Effector CD8-positive, alpha-beta T cell (primary cell): Measurements from ENCODE around the gene TMTC1.

Experiments
- DNase-seq: peaks from one replicate; lab custom pipeline; 2025; lab: John Stamatoyannopoulos, UW

TMTC1 gene

DNA sequence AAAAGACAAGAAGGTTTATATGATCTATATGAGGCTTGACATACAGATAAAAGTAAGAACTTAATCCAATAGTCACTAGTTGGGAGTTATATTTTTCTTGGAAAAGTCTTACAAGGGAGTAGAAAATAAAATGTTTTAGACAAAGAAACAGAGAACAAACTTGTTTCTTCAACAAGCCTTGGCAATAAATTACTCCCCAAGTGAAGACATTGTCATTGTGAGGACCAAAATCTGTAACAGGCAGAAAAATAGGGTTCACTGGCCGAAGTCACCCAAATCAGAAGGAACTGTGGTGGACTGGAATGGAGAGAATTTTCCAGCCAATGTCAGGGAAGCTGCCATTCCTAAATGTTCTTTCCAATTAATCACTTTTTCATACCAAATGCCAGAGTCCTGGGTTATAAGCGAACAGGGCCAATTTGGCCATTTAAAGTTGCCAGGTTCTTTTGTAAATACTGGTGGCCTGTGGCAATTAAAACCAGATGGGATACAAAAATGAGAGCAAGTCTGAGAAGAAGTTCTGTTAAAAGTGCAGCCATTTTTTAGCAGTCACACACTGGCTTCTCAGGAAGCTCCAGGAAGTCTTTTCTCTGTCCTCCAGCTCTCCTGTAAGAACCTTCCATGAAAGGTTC, 168.9 kb downstream of the TMTC1 start:
- DNase-seq: no peak

DNA sequence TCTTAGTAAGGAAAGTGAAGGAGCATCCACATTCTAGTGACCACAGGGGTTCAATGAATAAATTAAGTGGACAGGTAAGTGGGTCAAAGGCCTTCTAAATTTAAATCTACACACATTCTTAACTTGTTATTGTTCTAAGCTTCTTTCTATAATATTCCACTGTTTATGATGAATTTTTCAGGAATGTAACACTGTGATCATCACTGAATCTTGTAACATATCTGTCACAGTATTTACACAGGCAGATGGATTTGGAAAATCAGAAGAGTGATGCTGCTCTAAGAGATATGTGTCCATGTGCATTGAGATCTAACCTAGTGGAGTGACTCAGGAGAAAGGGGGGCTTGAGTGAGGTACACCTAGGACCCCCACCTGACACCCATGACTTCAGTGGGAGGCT, 170.8 kb downstream of the TMTC1 start:
- no peak for DNase-seq

DNA sequence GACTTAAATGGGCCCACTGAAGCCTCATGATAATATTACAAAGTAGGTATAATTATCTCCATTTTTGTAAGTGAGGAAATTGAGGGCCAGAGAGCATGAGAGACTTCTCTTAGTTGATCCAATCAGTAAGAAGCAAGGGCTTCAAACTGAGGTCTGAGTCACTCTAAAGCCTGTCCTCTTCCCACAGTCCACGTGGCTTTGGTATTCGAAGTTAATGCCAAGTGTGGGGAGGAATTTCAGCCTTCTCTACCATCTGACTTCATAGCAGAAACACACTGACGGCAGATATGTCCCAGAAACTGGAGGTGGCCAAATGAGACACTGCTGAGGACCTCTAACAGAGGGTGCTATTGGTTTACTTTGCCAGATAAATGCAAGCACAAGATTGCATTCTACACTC, 171.8 kb downstream of the TMTC1 start:
- DNase-seq: no peak

DNA sequence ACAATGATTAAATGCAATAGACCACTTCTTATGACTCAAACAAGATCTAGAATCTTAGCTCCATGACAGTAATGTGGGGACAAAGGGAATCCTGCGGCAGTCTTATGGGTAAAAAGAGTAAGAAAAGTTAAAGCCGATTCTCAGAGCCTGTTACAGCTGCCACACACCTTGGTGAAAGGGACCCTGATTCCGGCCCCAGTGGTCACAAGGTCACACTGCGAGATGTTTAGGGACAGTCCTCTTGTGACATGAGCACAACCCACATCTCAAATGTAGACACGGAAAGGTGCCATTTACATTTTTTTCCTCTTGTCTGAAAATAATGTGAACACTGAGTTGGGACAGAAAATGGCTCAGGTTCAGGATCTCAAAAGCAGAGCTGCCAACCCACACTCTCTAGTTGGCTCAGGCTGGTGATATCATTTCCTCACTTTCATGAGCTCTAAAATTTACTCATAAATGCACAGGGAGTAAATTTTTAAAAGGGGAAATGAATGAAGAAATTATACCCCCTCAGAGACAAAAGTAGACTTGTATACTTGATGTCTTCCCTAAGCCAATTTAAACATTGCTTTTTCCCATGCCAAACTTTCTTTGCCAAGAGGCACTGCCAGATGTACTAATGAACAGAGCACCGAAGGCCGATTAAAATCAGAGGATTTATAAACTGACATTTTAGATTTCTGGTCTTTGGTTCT, 173.1 kb downstream of the TMTC1 start:
- DNase-seq: no peak

DNA sequence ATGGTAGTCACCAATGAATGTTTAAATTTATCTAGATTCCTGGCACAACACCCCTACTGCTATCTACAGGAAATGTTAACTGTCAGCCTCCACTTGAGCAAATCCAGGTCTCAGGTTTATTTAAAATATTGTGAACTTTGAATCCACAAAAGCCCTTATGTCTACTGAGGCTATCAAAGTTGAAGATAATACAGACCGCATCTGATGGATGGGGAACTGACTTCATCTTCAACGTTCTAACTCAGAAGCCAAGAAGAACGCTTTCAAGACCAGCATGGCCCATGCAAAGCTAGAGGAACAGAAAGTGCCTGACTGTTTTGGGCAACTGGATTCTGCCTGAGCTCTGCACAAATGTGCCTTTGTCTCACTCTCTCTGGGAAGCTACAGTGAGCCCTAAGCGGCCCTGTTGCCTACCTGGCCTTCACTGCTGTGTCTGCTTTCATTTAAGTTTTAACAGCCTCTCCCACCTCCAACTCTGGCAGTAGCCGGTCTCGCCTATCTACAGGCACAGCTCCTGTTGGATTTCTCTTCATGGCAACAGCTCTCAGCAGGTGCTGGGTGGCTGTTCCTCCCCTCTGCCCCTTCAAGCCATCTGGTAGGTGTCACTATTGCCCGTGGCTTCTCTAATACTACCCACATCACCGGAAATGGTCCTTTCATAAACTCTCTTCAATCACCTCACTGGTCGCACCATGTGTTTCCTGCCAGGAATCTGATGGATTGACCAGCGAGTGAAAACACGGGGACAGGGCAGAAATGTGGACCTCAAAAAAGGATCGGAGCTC, 174.1 kb downstream of the TMTC1 start:
- no peak for DNase-seq

DNA sequence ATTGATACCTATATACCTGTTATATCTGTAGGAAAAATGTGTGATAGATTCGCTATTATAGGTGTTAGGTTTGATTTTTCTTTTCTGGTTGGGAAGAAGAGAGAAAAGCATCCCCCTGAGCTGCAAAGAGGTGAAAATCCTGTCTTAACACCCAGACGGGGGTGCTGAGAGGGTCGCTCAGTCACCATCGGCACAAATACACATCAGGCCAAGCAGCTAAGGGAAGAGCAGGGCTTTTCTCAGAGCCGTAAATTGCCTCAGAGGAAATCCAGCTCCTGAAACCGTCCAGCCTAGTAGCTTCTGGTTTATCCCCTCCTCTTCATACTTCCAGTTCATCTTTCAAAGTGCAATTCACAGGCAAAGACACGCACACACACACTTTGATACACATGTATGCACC, 175.2 kb downstream of the TMTC1 start:
- DNase-seq: no peak

DNA sequence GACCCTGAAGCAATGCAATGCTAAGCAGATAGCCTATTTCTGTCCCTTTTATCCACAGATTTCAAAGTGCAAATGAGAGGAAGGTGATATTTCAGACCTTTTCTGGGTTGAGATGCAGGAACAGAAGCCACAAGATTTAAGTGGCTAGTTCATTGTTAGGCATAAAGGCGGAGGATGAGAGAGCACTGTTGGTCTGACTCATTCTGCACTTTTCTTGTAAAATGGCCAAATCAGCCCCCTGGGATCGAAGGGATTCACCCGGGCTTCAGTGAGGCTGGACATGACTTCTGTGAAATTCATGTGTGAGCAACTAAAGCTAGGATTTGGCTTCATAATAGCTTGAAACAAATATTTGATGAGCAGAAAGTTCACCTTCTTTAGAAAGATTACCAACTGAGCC, 184.4 kb downstream of the TMTC1 start:
- DNase-seq: no peak

DNA sequence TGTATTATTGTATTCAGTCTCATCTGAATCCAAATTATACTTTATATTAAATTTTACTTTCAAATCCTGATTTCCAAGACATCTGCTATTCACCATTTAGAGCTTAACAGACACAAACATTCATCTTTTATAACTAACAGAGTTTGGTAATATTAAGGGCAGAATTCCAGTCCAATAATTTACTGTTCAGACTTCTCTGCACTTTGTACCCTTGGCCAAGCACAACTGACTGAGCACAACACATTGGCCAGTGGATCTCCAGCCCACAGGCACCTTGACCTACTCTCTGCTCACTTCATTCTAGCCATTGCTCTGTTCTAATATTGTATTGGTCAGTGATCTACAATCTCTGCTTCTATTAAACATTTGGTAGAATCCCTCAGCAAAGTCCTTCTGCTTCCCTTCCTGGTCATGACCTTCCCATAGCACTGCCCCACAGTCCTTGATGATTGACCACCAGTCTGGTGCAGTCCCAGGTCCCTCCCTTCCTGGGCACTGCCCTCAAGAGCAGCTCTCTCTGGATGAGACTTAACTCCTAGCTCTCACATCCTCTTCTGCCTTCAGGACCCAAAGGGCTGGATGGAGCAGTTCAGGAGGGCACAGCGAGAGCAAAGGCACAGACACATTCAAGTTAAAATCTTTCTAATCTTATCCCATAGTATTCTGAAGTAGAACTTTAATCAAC, 188.5 kb downstream of the TMTC1 start:
- DNase-seq: no peak

DNA sequence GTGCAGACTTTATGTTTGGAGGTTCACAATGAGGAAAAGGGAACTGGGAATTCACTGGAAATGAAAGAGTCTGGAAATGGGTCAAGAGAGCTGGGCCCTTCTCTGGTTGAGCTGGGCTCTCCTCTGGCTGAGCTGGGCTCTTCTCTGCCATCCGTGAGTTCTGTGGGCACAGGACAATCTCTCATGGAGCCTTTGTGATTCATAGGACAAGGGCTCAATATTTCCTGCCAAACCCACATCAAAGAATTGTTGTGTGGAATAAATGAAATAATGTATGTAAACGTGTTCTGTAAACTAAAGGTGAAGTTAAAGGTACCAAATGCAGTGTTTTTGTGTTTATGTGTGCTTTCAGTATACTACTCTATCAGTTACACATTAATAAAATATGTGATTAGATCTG, 190.7 kb downstream of the TMTC1 start:
- DNase-seq: no peak

DNA sequence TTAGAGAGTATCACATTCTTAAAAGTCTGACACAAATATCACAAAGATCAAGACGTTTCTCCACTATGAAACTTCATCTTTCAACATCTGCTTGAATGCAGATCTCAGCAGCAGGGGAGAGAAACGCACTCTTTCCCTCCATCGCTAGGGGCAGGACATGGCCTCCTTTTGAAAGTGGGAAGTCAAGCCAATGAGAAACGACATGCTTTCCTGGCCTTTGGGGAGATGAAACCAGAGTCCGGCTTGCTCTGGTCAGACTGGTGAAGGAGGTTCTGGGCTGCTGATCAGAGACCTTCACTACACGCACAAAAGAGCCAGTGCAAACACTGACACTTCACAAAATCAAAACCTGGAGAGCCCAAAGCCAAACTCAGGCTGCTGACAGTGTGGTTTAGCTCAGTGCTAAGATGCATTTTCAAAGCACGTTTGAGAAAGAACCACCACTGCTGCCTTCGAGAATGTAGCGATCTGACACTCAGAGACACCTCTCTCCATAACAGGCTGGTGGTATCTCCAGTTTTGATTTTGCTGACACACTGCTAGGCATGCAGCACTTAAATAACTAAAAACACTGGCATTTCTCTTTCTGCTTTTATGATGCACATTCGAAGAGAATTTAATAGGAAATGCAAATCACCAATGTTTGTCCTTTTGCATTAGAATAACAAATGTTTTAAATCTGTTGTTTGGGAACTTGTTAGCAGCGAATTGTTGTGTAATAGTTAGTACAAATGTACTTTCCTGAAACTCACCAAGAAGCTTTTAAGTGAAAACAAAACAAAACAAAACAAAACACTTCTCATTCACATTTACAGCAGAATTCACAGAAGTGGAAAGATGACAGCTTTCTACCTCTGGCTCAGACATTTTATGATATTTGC, 192.4 kb downstream of the TMTC1 start:
- no peak for DNase-seq

DNA sequence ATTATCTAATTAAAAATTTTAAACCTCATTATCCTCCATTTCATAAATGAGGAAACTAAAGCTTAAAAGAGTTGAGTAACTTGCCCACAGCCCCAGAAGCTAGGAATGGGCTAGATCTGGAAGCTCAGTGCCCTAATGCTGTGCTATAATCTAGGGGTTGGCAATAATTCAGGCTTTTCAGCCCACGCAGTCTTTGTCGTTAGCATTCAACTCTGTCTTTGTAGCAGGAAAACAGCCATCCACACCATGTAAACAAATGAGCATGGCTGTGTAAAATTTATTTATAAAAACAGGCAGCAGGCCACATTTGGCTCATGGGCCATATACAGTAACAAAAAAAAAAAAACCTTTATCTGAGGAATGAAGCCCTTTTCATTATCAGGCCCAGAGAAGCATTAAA, 193.9 kb downstream of the TMTC1 start:
- DNase-seq: no peak

DNA sequence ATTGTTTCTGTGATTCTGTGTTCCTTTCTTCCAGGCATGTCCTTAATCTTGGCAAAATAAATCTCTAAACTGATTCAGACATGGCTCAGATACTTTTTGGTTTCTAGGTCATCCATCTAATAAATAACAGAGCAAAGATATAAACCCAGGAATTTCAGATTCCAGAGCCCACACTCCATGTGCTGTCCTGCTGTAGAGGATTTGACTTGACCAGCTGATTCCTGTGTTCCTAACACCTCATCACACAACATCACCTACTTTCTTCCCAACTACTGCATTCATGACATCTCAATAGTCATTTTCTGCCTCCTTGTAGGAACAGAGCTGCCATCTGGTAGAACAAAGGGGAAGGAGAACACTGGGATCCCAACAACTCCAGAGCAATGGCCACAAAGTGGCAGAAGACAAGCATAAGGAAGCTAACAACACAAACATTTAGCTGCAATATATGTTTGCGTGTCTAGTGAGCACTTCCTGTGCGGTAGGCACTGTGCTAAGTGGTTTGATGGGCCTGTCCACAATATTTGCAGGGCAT, 194.4 kb downstream of the TMTC1 start:
- no peak for DNase-seq

DNA sequence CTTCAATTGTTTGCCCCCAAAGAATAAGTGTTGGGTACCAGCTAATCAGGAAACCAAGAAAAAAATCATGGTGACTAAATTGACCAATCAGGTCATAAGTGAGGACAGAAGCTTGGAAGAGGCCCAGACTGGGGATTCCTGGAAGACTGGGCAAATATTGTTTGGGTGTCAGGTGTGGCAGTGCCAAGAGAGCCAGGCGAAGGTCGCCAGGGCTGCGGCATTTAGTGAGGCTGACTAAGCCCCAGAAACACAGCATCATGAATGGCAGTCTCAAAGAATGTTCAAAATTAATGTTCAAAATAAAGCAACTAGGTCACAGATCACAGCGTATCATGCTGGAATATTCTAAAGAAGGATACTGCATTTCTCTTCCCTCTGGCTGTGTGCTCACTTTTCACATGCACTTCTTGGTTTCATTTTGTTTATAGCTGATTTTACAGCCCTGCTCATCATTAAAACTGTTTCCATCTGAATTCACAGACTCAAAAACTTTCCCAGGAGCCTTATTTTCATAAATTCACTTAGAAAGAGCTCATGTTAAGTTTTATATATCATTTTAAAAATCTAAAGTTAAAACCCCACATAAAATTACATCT, 201.0 kb downstream of the TMTC1 start:
- DNase-seq: no peak

DNA sequence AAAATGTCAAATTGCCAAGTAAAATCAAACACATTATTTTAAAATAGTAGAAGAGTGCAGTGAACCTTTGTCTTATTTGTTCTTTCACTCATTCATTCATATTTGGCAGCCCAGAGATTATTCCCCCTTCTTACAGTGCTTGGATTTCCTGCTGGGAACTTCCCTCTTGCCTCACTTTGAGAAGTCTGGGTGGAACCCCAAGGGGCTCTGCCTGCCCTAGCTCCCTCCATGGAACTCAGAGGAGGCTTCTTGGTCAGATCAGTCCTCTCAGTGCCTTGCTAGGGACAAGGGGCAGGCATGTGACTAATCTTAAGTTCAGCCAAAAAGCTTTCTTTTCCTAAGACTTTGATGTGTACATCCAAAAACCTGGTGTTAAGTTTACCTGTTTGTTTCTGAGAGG, 201.6 kb downstream of the TMTC1 start:
- DNase-seq: no peak

DNA sequence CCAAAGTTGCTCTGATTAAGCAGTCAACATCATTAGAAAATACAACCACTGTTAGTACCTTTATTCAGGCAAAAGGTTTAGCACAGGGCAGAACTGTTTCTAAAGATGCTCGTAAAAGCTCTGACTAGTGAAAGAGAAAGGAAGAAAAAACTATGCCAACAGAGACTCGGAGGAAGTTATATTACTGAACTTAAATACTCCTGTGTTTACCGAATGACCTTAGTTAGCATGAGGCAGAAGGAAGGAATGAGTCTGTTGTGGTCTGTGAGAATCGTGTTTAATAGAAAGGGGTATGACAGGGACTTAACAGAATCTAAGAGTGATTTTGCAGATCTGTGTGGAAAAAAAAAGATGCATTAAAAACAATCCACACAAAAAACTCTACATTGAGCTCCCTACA, 202.1 kb downstream of the TMTC1 start:
- DNase-seq: no peak

DNA sequence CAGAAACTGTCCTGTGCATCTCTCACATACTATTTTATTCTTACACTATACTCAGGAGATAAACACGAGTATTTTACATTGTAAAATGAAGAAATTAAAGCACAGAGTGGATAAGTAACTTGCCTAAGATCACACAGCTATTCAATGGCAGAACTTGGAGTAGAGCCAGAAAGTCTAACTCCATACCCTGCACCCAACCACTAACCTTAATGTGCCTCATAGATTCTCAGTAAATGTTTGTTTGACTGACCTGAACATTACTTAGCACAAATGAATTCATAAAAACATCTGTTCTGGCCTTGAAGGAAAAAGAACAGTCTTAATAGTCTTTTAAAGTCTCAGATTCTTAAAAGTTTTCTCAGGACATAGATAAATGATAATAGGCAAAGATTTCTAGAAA, 202.8 kb downstream of the TMTC1 start:
- no peak for DNase-seq

DNA sequence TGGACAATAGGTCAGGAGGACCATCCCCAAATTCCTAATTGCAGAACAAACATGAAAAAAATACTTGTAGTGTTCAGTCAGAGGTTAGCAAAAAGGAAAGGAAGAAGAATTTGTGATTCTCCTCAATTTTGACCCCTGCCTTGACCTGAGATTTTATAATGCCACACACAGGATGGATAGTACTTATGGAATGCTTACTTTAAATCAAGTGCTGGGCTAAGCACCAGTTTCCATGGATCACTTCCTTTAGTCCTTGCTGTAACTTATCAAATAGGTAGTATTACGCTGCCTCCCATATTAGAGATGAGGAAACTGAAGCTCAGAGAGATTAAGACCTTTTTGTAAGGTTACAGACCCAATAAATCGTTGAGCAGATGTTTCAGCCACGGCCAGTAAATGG, 205.0 kb downstream of the TMTC1 start:
- DNase-seq: no peak

DNA sequence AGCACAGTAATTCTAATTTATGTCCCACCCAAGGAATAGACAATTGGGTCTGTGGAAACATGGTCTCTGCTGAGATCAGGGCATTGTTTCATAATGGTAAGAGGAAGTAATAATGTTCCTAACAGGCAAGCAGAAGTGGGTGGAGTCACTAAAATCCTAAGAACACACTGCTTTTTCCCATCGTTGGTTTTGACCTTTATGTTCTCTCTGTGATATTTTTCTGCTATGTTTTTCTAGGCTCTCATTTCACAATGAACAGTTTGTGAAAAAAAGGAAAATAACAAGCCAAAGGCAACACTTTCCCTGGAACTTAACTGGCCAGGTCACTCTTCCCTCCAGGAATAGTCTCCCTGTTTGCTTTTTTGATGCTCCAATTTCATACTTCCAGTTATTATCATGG, 205.7 kb downstream of the TMTC1 start:
- DNase-seq: no peak

DNA sequence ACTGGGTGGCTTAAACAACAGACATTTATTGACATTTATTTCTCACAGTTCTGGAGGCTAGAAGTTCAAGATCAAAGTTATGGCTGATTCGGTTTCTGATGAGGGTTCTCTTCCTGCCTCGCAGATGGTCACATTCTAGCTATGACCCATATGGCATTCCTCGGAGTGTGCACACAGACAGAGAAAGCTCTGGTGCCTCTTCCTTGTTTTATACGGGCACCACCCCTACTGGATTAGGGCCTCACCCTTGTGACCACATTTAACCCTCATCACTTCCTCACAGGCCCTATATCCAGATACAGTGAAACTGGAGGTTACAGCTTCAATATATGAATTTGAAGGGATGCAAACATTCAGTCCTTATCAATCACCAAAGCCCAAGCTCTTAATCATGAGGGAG, 209.2 kb downstream of the TMTC1 start:
- no peak for DNase-seq

DNA sequence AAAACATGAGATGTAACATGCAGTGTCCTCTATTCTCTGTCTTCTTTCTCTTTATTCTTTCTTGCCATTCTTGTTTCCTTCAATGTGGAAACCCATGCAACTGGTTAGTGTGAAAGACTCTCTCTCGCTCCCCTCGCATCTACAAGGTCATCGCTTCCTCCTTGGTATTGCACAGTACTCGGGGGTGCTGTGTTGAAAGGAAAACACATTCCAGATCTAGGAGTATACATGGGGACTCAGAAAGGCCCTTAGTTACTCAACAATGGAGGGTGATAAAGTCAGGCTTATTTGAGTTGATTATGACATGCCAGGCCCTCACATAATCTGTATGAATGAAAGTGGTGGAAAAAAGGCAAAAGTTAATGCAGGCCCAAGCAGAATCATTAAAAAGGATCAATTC, 210.8 kb downstream of the TMTC1 start:
- DNase-seq: no peak

DNA sequence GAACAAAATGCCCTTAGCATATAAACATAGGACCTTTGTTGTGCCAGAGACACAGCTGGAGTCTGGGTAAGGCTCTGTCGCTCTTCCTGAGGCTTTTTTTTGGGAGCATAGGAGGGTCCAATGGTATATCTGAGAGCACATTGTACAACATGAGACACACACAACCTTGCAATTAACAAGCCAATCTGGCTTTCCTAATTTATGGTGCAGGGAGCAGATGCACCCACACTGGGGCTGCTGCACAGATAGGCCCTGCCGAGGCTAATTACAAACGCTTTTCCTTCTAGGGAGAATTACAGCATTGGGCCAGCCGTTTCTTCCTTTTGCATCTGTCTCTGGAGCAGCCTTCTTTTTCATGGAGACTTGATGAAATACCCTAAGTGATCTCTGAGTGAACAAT, 211.3 kb downstream of the TMTC1 start:
- no peak for DNase-seq
